HEK293 (cell line): ENCODE data around the gene RASA3.

Experiments
- CTCF ChIA-PET: fragments of 350-600 bp; formaldehyde crosslinking; extraction: SDS; loops from one replicate; lab custom pipeline; 2021; ENCODE audit warnings: antibody characterized with exemption; lab: Yijun Ruan, JAX
- POLR2A ChIA-PET: fragments of 300-600 bp; formaldehyde crosslinking; extraction: SDS; loops from one replicate; lab custom pipeline; 2020; ENCODE audit warnings: antibody characterized with exemption, inconsistent platforms; lab: Yijun Ruan, JAX
- H3K27ac ChIP-seq: fragments of 200-500 bp; sonication (Bioruptor generic); 2 replicates; pipeline ENCODE4 v1.5.1; 2014; ENCODE audit warnings: low read depth, low read length, control low read depth, inconsistent platforms; ENCODE audit errors: extremely low read depth
- H3K36me3 ChIP-seq, 2 experiments: fragments of 200-500 bp in 1 of 2; sonication (Bioruptor generic) in 1 of 2; 1 replicate in 1 of 2; 2 replicates in 1 of 2; pipeline ENCODE4 v1.5.1; 2014 to 2017; ENCODE audit warnings: inconsistent platforms in 2 of 2, low read length in 2 of 2; ENCODE audit not compliant: control insufficient read depth in 2 of 2, insufficient read depth in 1 of 2
- H3K4me1 ChIP-seq: fragments of 200-500 bp; sonication (Bioruptor generic); 2 replicates; pipeline ENCODE4 v1.5.1; 2014; ENCODE audit warnings: mild to moderate bottlenecking, low read length, inconsistent platforms; ENCODE audit not compliant: control insufficient read depth, insufficient read depth
- H3K4me3 ChIP-seq: 2 replicates; pipeline ENCODE4 v1.5.1; 2011; ENCODE audit warnings: low read depth, mild to moderate bottlenecking, control low read depth, low read length, moderate library complexity
- H3K9me3 ChIP-seq: fragments of 200-500 bp; sonication (Bioruptor generic); 2 replicates; pipeline ENCODE4 v1.5.1; 2014; ENCODE audit warnings: low read depth, low read length, inconsistent platforms; ENCODE audit not compliant: control insufficient read depth, insufficient read depth
- AEBP2 ChIP-seq: fragments of 450-650 bp; formaldehyde crosslinking; IDR thresholded peaks from 2 replicates; pipeline ENCODE4 v1.5.1; 2016; ENCODE audit warnings: missing biosample characterization, missing genetic modification characterization, borderline replicate concordance
- PRDM10 ChIP-seq: fragments of 450-650 bp; formaldehyde crosslinking; IDR thresholded peaks from 2 replicates; pipeline ENCODE4 v1.5.1; 2016; ENCODE audit warnings: missing biosample characterization, missing genetic modification characterization
- PRDM4 ChIP-seq: fragments of 450-650 bp; formaldehyde crosslinking; IDR thresholded peaks from 2 replicates; pipeline ENCODE4 v1.5.1; 2017; ENCODE audit warnings: missing biosample characterization, missing genetic modification characterization
- ZBTB1 ChIP-seq: fragments of 450-650 bp; formaldehyde crosslinking; IDR thresholded peaks from 2 replicates; pipeline ENCODE4 v1.5.1; 2016; ENCODE audit warnings: missing biosample characterization, missing genetic modification characterization
- ZBTB17 ChIP-seq: fragments of 450-650 bp; formaldehyde crosslinking; IDR thresholded peaks from 2 replicates; pipeline ENCODE4 v1.5.1; 2016; ENCODE audit warnings: missing biosample characterization, missing genetic modification characterization
- ZIC2 ChIP-seq: fragments of 450-650 bp; formaldehyde crosslinking; IDR thresholded peaks from 2 replicates; pipeline ENCODE4 v1.5.1; 2016; ENCODE audit warnings: missing biosample characterization, missing genetic modification characterization
- ZNF214 ChIP-seq: fragments of 450-650 bp; formaldehyde crosslinking; IDR thresholded peaks from 2 replicates; pipeline ENCODE4 v1.5.1; 2017; ENCODE audit warnings: missing biosample characterization, mild to moderate bottlenecking, missing genetic modification characterization, borderline replicate concordance
- ZNF350 ChIP-seq: fragments of 450-650 bp; formaldehyde crosslinking; IDR thresholded peaks from 2 replicates; pipeline ENCODE4 v1.5.0; 2017; ENCODE audit warnings: missing biosample characterization, mild to moderate bottlenecking, missing genetic modification characterization
- ZNF423 ChIP-seq: fragments of 450-650 bp; formaldehyde crosslinking; IDR thresholded peaks from 2 replicates; pipeline ENCODE4 v1.5.1; 2016; ENCODE audit warnings: missing biosample characterization, missing genetic modification characterization
- ZNF488 ChIP-seq: fragments of 450-650 bp; formaldehyde crosslinking; IDR thresholded peaks from 2 replicates; pipeline ENCODE4 v1.5.1; 2016; ENCODE audit warnings: missing biosample characterization, missing genetic modification characterization
- ZNF555 ChIP-seq: fragments of 450-650 bp; formaldehyde crosslinking; conservative IDR thresholded peaks from 2 replicates; pipeline ENCODE4 v1.5.1; 2017; ENCODE audit warnings: missing biosample characterization, mild to moderate bottlenecking, missing genetic modification characterization, inconsistent platforms
- ZNF600 ChIP-seq: fragments of 450-650 bp; formaldehyde crosslinking; IDR thresholded peaks from 2 replicates; pipeline ENCODE4 v1.5.1; 2016; ENCODE audit warnings: missing biosample characterization, missing genetic modification characterization
- ZNF639 ChIP-seq: fragments of 450-650 bp; formaldehyde crosslinking; IDR thresholded peaks from 2 replicates; pipeline ENCODE4 v1.5.1; 2016; ENCODE audit warnings: missing biosample characterization, missing genetic modification characterization
- ZNF658 ChIP-seq: fragments of 450-650 bp; formaldehyde crosslinking; IDR thresholded peaks from 2 replicates; pipeline ENCODE4; 2016; ENCODE audit warnings: missing biosample characterization, missing genetic modification characterization
- ZNF768 ChIP-seq: fragments of 450-650 bp; formaldehyde crosslinking; IDR thresholded peaks from 2 replicates; pipeline ENCODE4 v1.5.1; 2018; ENCODE audit warnings: missing biosample characterization, mild to moderate bottlenecking, missing genetic modification characterization
- ZSCAN30 ChIP-seq: fragments of 450-650 bp; IDR thresholded peaks from 2 replicates; pipeline ENCODE4 v1.5.1; 2018; ENCODE audit warnings: missing biosample characterization, mild to moderate bottlenecking, missing genetic modification characterization, moderate library complexity
- ZSCAN5A ChIP-seq: fragments of 450-650 bp; formaldehyde crosslinking; IDR thresholded peaks from 2 replicates; pipeline ENCODE4 v1.5.1; 2016; ENCODE audit warnings: missing biosample characterization, missing genetic modification characterization

RASA3 gene

GRCh38 chr13:113941571-113942191 is 190.7 kb downstream of the RASA3 start:
- no peaks in the 10 kb centered on the region for H3K4me1 ChIP-seq
- no peaks in the 10 kb centered on the region for H3K9me3 ChIP-seq
- CTCF ChIA-PET: no interaction called here
- POLR2A ChIA-PET: no interaction called here
- TF ChIP-seq ZSCAN30 (tag by site-specific recombination): no peak
- peak; percentile 68 for TF ChIP-seq ZIC2
- TF ChIP-seq, all 188 proteins: peak for 1
- H3K36me3 ChIP-seq: no peaks in the 10 kb centered on the region
- no peak overlapping the region for H3K27ac ChIP-seq
- H3K4me3 ChIP-seq: no peak overlapping the region

GRCh38 chr13:113939944-113940297 is 192.5 kb downstream of the RASA3 start:
- Histone ChIP-seq H3K4me3 (no peak overlapping the region), H3K36me3 (no peaks in the 10 kb centered on the region), H3K9me3 (no peaks in the 10 kb centered on the region), H3K4me1 (no peaks in the 10 kb centered on the region), H3K27ac (no peak overlapping the region)
- CTCF ChIA-PET: no interaction called here
- POLR2A ChIA-PET: no interaction called here
- TF ChIP-seq ZNF658 (tag by site-specific recombination) (no peak), ZBTB1 (tag by site-specific recombination) (no peak), ZNF488 (tag by site-specific recombination) (no peak), ZNF768 (tag by site-specific recombination) (no peak), ZNF600 (no peak), PRDM4 (tag by site-specific recombination) (no peak), ZBTB17 (tag by site-specific recombination) (no peak), PRDM10 (tag by site-specific recombination) (no peak), ZSCAN5A (tag by site-specific recombination) (no peak), AEBP2 (tag by site-specific recombination) (no peak), ZNF555 (tag by site-specific recombination) (no peak), ZNF350 (tag by site-specific recombination) (no peak), ZNF423 (tag by site-specific recombination) (no peak), ZNF214 (tag by site-specific recombination) (no peak), ZNF639 (no peak)
